ENCODE results near the gene NXPH4.

NXPH4 gene

DNA sequence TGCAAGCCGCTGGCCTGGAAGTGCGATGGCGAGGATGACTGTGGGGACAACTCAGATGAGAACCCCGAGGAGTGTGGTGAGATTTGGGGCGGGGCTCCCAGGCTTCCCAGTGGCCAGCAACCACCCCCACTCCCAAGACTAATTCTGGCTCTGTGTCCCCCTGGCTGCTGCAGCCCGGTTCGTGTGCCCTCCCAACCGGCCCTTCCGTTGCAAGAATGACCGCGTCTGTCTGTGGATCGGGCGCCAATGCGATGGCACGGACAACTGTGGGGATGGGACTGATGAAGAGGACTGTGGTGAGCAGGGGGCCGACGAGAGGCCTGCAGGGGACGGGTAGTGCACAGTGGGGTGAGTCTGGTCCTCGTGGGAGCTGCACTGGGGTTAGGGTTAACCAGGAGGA is 12.1 kb upstream of the NXPH4 start:
- no peak for DNase-seq

GRCh38 chr12:57205186-57205585 is 11.4 kb upstream of the NXPH4 start:
- no peak for DNase-seq

GRCh38 chr12:57205931-57206330 is 10.7 kb upstream of the NXPH4 start:
- no peak for DNase-seq

GRCh38 chr12:57207731-57208630 is 8.6 kb upstream of the NXPH4 start:
- DNase-seq, result no peak

- DNase-seq, result no peak
Observed at GRCh38 chr12:57208631-57209282, 7.8 kb upstream of the NXPH4 start.

DNA sequence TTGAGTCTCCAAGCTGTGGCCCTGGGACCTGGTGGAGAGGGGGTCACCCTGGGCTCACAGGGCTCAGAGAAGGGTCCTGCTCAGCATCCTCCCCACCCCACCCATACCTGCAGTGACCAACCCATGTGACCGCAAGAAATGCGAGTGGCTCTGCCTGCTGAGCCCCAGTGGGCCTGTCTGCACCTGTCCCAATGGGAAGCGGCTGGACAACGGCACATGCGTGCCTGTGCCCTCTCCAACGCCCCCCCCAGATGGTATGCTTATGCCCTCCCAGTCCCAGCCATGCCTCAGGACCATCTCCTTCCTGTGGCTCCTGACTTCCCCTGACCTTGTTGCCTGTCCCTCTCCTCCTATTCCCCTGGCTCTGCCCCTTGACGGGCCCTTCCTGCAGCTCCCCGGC is 6.7 kb upstream of the NXPH4 start:
- no peak for DNase-seq

- no peak for DNase-seq
Observed at GRCh38 chr12:57210461-57210860, 6.1 kb upstream of the NXPH4 start.

DNA sequence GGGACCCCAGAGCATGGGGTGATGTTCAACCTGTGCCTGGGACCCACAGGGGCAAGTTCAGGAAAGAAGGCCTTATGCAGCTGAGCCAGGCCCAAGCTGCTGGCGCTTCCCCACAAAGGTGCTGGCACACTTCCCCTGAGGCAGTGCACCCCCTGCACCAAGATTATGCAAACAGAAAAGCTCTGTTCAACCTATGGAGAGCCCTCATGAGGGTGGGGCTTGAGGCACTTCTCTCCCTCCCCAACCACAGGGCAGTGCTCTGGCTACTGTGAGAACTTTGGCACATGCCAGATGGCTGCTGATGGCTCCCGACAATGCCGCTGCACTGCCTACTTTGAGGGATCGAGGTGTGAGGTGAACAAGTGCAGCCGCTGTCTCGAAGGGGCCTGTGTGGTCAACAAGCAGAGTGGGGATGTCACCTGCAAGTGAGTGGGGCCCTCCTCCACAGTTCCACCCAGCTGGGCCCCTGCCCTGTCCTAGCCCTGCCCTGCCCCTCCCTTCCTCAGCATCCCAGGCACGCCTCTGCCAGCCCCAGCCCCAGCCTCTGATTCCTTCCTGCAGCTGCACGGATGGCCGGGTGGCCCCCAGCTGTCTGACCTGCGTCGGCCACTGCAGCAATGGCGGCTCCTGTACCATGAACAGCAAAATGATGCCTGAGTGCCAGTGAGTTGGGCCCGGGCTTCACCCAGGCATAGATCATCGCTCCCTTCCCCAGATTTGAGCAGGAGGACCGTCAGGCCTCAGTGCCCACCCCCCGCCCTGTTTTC is 5.5 kb upstream of the NXPH4 start:
- no peak for DNase-seq

DNA sequence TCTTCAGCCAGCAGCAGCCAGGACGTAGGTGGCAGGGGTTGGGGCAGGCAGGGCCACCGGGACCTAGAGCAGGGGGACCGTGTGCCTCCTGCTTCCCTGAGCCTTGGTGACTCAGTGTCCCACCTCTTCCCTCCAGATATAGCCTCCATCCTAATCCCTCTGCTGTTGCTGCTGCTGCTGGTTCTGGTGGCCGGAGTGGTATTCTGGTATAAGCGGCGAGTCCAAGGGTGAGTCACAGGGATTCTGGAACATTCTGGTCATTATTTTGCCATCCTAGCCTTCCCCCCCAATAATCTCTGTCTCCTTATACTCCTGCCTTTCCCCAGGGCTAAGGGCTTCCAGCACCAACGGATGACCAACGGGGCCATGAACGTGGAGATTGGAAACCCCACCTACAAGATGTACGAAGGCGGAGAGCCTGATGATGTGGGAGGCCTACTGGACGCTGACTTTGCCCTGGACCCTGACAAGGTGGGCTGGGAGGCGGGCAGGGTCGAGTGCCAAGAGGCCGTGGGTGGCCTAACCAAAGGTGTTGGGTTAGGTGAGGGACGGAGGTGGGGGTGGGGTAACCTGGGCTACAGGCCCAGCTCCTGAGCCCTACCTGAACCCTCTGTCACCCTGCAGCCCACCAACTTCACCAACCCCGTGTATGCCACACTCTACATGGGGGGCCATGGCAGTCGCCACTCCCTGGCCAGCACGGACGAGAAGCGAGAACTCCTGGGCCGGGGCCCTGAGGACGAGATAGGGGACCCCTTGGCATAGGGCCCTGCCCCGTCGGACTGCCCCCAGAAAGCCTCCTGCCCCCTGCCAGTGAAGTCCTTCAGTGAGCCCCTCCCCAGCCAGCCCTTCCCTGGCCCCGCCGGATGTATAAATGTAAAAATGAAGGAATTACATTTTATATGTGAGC is 4.5 kb upstream of the NXPH4 start:
- no peak for DNase-seq

- DNase-seq, result no peak
Observed at GRCh38 chr12:57212701-57213057, 3.9 kb upstream of the NXPH4 start.

DNA sequence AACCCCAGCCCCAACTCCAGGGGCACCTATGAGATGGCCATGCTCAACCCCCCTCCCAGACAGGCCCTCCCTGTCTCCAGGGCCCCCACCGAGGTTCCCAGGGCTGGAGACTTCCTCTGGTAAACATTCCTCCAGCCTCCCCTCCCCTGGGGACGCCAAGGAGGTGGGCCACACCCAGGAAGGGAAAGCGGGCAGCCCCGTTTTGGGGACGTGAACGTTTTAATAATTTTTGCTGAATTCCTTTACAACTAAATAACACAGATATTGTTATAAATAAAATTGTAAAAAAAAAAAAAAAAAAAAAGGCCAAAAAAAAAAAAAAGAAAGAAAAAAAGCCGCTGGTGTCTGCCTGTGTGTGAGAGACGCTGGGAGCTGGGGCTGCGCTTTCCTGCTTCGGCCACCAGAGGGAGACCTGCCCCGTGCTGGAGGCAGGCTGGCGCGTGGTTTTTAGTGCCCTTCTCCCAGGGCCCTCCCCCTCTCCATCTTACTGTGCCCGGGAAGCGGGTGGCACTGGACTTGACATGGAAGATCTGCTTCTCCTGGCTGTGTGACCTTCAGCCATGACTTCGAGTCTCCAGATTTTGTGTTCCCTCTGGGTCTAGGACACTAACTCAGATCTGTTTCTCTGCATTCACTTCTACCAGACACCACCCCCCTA is 3.4 kb upstream of the NXPH4 start:
- peak; percentile 31 to 73 for DNase-seq

GRCh38 chr12:57213763-57214397 is 2.7 kb upstream of the NXPH4 start:
- no peak for DNase-seq

DNA sequence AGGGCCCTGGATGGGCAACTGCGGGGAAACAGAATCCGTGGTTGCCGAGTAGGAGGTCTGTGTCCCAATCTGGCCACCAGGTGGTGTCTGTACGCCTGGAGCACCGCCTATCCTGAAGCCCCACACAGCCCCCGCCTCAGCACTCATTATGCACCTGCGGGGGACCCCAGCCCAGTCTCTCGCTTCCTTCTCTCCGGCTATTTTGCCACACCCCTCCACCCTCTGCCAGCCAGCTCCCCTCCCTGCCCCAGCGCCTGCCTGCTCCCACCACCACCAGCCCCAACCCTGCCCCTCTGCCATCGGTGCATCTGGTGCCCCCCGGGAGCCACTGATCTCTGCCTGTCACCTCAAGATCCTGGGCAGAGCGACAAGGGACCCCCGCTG is 2.2 kb upstream of the NXPH4 start:
- peak; percentile 24 to 66 for DNase-seq

- DNase-seq, result no peak
Observed at GRCh38 chr12:57215065-57215464, 1.5 kb upstream of the NXPH4 start.

DNA sequence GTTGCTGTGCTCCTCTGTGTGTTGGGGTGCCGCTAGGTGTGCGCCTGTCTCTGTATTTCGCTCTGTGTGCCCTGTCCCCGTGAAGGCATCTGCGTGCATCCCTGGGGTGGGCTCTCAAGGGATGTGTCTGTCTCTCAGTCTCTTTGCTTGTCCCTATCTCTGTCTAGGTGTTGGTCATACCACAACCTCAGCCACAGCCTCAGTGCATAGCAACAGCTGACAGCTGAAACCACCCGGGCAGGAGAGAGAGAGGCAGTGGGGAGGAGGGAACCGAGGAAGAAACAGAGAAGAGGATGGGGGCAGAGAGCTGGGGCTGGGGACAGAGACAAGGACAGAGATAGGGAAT is 953 bp upstream of the NXPH4 start:
- DNase-seq, result no peak

- no peak for DNase-seq
Observed at GRCh38 chr12:57216921-57217879, 606 bp downstream of the NXPH4 start.

- no peak for DNase-seq
Observed at GRCh38 chr12:57218030-57218853, 1.6 kb downstream of the NXPH4 start.

DNA sequence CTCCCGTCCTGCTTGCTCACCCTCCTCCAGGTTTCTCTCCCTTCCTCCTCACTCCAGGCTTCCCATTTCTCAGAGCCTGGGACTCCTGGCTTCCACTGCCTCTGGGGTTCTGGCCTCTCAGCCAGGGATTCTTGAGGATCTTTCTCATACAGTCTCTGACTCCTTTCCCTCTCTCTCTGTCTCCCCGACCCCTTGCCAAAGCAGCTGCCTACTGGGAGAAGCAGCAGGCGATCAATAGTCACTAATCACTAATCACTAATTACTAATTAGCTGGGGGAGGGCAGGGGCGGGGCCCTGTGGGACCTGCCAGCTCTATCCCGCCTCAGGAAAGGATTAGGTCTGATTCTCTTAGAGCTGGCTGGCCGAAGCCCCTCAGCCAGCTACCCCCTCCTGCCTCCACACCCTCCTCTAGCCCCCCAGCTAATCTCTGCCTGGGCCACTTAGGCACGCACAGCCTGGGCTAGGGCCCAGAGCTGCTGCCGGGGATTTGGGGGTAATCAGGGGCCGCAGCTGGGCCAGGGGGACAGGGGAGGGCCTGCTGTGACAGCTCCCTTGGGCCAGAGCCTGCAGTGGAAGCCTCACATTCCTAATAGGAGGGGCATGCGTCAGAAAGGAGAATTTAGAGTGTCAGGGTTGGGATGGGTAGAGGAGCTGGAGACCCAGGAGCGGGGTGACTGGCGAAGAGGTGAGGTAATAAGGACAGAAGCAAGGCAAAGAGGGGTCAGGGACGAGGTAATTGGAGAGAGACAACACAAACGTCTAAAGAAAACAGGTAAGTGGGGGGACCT is 2.8 kb downstream of the NXPH4 start:
- DNase-seq, result no peak
